Spinal cord (tissue), 10 donors: Measurements from ENCODE around the gene TNP2. TPM values are rescaled to one million over a fixed set of nuclear protein-coding genes. Genes with fewer than 3 reads are reported as not detected.
A peak's percentile ranks its signal among the peaks of the same experiment; 100 is the strongest.

ENCODE experiments used
- DNase-seq, 6 donors: peaks; one replicate each; pipeline versions ENCODE4 v3.0.0 to v3.0.0-alpha.2; 2013 to 2015; ENCODE audit warnings: low spot score in 6 of 6, low read depth in 4 of 6
- H3K27ac ChIP-seq: one replicate; pipeline ENCODE4 v1.5.1; 2013; ENCODE audit warnings: low read depth, low read length, control low read depth
- H3K27me3 ChIP-seq: one replicate; pipeline ENCODE4 v1.6.1; 2013; ENCODE audit warnings: low read length; ENCODE audit not compliant: control insufficient read depth, insufficient read depth
- H3K36me3 ChIP-seq: one replicate; pipeline ENCODE4 v1.6.1; 2013; ENCODE audit warnings: low read length; ENCODE audit not compliant: control insufficient read depth, insufficient read depth
- H3K4me1 ChIP-seq: one replicate; pipeline ENCODE4 v1.6.1; 2013; ENCODE audit warnings: low read length; ENCODE audit not compliant: control insufficient read depth, insufficient read depth
- H3K4me3 ChIP-seq: one replicate; pipeline ENCODE4 v1.5.1; 2013; ENCODE audit warnings: low read depth, low read length, control low read depth
- H3K9me3 ChIP-seq: one replicate; pipeline ENCODE4 v1.6.1; 2013; ENCODE audit warnings: low read length; ENCODE audit not compliant: control insufficient read depth, insufficient read depth
- WGBS: methylation state at CpG from one replicate; pipeline ENCODE4 v1.1.5; 2013; ENCODE audit warnings: missing lambda C conversion rate; ENCODE audit not compliant: insufficient coverage; 5-methylcytosine and 5-hydroxymethylcytosine counted together
- polyA plus RNA-seq, 2 donors: library from polyadenylated mRNA; unstranded; fragments of 120-200 nt; gene quantifications; one replicate each; pipeline ENCODE4 v1.2.1, GENCODE V29; 2013; ENCODE audit not compliant: insufficient read length in 2 of 2
- total RNA-seq, 2 donors: library from RNA; depleted of rRNA in 1 of 2; stranded (reverse); fragments of 120-200 nt in 1 of 2; fragments of >200 nt in 1 of 2; gene quantifications; one replicate each; pipeline versions ENCODE4 v1.2.3 to v1.2.4, GENCODE V29; 2013 to 2014
- donor health status: healthy.

The TNP2 gene
- total and polyA plus RNA-seq, 4 donors, result not detected

DNA sequence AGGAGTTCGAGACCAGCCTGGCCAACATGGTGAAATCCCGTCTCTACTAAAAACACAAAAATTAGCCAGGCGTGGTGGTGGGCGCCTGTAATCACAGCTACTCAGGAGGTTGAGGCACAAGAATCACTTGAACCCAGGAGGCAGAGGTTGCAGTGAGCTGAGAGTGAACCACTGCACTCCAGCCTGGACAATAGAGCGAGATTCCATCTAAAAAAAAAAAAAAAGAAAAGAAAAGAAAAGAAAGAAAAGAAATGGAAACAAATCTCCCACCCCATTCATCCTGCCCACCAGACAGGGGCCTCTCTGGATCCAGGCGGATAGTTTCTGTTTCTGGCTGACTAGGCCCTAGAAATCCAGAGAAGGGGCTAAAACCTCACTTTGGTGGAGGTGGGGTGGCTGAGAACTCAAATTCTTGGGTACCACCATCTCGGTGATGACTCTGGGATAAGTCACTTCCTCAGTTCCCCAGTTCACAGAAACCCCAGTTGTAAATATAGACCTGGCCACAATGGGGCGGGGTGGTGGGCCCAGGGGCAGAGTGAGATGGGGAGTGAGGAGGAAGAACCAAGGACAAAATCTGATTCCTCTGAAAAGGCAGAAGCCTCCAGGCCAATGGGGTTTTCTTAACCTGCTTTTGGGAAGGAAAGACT is 35.3 kb downstream of the TNP2 start:
- Histone ChIP-seq H3K4me1 (peaks cover 9% of the 10 kb centered on the region), H3K27me3 (no peaks in the 10 kb centered on the region), H3K4me3 (no peak overlapping the region), H3K9me3 (no peaks in the 10 kb centered on the region), H3K36me3 (peaks cover 4% of the 10 kb centered on the region), H3K27ac (no peak overlapping the region)
- 100% methylated on average over 5 of the region's 8 CpGs for WGBS
- DNase-seq, result no peak

DNA sequence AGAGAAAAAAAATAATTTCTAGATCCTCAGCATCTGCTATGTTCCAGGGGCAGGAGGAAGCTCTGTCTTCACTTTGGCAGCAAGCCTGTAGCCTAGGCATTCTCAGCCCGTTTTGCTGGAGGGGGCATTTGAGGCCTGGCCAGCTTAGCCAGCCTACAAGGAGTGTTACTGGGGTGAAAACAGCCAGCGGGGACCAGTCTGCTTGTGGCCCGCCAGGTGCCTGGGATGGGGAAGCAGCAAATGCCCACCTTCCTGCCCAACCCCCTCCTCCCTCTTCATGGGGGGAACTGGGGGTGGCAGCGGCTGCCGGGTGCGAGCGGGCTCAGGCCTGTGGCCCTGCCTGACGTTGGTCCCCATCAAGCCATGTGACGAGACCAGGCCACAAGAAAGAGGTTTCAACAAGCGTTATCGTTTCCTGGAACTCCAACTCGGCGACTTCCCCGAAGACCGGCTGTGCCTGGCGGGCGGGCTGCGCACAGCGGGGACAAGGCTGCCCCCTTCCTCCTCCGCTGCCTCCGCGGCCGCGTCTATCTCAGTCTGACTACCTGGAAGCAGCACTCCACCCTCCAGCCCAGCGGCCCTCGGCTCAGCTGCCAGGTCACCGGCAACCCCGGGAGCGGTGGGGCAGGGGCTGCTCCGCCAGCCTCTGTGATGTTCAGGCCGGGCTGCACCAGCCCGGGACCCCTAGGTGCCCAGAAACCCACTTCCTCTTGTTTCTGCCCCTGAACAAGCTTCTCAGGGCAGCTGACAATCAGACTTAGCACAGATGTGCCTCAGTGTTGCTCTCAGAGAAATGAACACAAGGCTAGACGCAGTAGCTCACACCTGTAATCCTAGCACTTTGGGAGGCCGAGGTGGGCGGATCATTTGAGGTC is 36.0 kb downstream of the TNP2 start:
- peak in 2 of 6 donors; percentile 23 to 42 for DNase-seq
- Histone ChIP-seq H3K27ac (no peak overlapping the region), H3K9me3 (no peaks in the 10 kb centered on the region), H3K36me3 (peaks cover 4% of the 10 kb centered on the region), H3K4me3 (no peak overlapping the region), H3K27me3 (no peaks in the 10 kb centered on the region), H3K4me1 (peaks cover 9% of the 10 kb centered on the region)
- 36% methylated on average over 33 of the region's 35 CpGs for WGBS

DNA sequence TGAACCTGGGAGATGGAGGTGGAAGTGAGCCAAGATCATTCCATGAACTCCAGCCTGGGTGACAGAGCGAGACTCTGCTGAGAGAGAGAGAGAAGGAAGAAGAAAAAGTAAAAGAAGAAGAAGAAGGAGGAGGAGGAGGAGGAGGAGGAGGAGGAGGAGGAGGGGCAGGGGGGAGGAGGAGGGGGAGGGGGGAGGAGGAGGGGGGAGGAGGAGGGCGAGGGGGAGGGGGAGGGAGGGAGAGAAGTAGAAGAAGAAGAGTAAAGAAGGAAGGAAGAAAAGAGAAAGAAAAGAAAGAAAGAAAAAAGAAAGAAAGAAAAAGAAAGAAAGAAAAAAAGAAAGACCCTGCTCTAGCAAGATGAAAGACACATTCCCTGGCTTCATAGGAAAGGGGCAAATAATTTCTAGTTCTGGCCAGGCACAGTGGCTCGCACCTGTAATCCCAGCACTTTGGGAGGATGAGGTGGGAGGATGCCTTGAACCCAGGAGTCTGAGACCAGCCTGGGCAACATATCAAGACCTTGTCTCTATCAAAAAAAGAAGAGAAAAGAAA is 36.7 kb downstream of the TNP2 start:
- H3K9me3 ChIP-seq, result no peaks in the 10 kb centered on the region

DNA sequence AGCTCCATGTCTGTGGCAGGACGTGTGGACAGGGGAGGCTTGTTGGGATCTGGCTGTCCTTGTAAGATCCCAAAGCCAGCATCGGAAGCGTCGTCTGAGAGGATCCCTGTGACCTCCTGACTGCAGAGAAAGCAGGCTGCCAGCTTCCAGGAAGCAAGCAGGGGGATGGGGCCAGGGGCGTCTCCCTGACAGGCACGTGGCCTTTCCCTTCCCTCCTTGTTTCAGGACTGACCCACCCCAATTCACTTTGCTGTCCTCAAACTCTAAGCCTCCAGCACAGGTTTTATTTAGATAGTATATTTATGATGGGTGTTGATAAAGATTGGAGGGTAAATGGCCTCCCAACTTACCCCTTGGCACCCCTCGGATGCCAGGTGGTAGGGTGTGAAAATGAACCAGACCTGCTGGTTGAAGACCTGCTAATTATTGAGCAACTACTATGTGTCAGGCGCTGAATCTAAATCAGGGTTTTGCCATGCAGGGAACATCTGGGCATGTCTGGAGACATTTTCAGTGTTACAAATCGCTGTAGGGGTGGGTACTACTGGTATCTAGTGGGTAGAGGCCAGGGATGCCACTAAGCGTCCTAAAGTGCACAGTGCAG is 37.7 kb downstream of the TNP2 start:
- DNase-seq, result no peak
- WGBS, result 73% methylated on average over 9 of the region's 10 CpGs
- Histone ChIP-seq H3K27ac (no peak overlapping the region), H3K4me1 (peaks cover 9% of the 10 kb centered on the region), H3K4me3 (no peak overlapping the region), H3K9me3 (no peaks in the 10 kb centered on the region), H3K36me3 (peaks cover 4% of the 10 kb centered on the region), H3K27me3 (no peaks in the 10 kb centered on the region)

More for the DNA sequence above, 36.7 kb downstream of the TNP2 start:
- Histone ChIP-seq H3K4me1 (peaks cover 9% of the 10 kb centered on the region), H3K4me3 (no peak overlapping the region), H3K27ac (no peak overlapping the region), H3K36me3 (peaks cover 4% of the 10 kb centered on the region), H3K27me3 (no peaks in the 10 kb centered on the region)
- WGBS, result no CpG with 5 or more reads among the region's 3 CpGs
- DNase-seq, result no peak

DNA sequence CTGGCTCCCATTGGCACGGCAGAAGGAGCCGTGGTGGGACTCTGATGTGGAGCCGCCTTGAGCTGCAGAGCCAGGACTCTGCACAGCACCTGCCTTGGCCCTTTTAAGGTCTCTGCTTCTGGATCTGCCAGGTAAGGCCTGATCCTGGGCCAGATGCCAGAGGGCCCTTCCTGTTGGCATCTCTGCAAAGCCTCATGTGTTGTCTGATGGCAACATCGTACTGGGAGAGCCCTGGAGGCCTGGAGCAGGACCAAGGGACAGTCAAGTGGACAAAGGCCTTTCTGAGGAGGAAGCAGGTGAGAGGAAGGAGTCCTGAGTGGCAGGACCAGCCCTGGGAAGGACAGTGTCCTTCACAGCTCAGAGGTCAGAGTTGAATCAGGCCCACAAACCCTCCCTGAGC is 39.2 kb downstream of the TNP2 start:
- no peak for DNase-seq
- 73% methylated on average over 4 of the region's 4 CpGs for WGBS

DNA sequence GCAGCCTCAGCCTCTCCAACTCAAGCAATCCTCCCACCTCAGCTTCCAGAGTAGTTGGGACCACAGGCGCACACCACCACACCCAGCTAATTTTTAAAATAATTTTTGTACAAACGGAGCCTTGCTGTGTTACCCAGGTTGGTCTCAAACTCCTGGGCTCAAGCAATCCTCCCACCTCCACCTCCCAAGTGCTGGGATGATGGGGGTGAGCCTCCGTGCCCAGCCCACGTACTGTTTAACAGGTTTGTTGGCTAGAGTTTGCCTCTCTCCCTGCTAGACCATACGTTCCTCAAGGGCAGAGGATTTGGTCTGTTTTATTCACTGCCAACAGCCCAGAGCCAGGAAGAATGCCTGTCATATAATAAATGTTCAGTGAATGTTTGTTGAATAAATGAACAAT is 39.7 kb downstream of the TNP2 start:
- Histone ChIP-seq H3K9me3 (no peaks in the 10 kb centered on the region), H3K27ac (no peak overlapping the region), H3K4me3 (no peak overlapping the region), H3K4me1 (peaks cover 10% of the 10 kb centered on the region), H3K36me3 (peaks cover 4% of the 10 kb centered on the region), H3K27me3 (no peaks in the 10 kb centered on the region)
- DNase-seq, result no peak
- WGBS, result no CpG with 5 or more reads among the region's 5 CpGs

More for the DNA sequence above, 39.2 kb downstream of the TNP2 start:
- H3K27me3 ChIP-seq, result no peaks in the 10 kb centered on the region
- peaks cover 9% of the 10 kb centered on the region for H3K4me1 ChIP-seq
- no peak overlapping the region for H3K4me3 ChIP-seq
- peaks cover 4% of the 10 kb centered on the region for H3K36me3 ChIP-seq
- no peaks in the 10 kb centered on the region for H3K9me3 ChIP-seq
- no peak overlapping the region for H3K27ac ChIP-seq

DNA sequence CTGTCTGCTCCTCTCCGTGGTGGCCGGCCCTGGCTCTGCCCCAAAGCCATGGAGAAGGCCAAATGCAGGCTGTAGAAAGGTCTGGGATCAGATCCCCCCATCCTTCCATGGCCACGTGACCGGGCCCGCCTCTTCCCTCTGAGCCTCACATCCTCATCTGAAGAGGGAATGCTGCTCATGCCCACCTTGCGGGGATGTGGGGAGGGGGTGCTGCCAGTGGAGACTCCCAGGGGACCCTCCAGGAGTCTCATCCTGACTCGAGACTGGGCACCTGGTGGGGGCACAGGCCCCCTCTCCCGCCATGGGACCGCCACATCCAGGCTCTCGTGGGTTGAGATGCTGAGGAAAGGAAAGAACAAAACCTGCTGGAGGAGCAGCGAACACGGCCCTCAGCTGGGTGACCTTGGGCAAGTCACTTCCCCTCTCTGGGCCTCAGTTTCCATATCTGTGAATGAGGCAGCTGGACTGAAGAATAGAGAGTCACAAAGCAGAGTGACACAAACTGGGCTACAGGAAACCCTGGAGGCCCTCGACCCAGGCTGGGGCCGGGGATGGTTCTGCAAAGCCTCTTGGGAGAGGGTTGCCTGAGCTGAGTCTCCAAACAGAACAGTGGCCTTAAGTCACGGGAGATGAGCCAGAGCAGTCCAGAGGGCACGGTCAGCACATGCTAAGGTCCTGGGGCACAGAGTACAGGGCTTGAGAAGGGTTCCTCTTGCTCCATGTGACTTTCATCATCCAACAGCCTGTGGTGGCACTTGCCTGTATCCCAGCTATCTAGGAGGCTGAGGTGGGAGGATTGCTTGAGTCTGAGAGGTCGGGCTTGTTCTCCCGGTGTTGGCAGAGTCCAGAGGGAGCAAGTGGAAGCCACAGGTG is 43.2 kb downstream of the TNP2 start:
- no peaks in the 10 kb centered on the region for H3K36me3 ChIP-seq
- H3K9me3 ChIP-seq, result no peaks in the 10 kb centered on the region
- peaks cover 6% of the 10 kb centered on the region for H3K4me1 ChIP-seq
- H3K4me3 ChIP-seq, result no peak overlapping the region
- H3K27ac ChIP-seq, result no peak overlapping the region
- 91% methylated on average over 14 of the region's 18 CpGs for WGBS
- H3K27me3 ChIP-seq, result no peaks in the 10 kb centered on the region
- no peak for DNase-seq

DNA sequence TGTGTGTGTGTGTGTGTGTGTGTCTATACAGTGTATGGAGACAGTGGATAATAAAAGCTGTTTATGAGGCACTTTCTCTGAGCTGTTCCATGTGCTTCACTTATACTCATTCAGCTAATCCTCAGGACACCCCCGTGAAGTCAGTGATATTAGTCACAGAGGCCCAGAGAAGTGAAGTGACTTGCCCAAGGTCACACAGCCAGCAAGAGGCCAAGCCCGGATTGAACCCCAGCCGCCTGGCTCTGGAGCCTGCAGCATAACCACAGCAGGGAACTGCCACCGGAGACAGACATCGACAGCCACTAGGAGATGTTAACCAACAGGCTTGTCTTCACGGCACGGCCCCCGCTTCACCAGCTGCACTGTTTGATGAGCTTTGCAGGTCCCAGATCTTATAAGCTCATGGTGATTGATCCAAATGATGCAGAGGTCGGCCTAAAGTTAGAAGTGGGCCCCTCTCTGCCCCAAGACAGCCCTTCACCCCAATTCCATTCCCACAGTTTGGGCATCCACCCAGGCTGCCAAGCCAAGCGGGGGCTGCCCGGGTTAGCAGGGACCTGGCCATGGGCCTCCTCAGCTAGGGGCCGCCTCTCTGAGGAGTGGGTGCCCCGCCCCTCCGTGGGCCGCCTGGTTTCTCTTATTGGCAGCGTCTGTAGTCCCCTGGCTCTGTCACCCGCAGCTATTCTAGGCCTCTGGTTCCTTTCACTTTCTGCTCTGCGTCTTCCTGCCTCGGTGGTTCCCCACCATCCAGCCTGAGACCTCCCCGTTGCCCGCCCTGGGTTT is 44.0 kb downstream of the TNP2 start:
- peaks cover 6% of the 10 kb centered on the region for H3K4me1 ChIP-seq
- no peaks in the 10 kb centered on the region for H3K9me3 ChIP-seq
- no peak overlapping the region for H3K27ac ChIP-seq
- 73% methylated on average over 18 of the region's 21 CpGs for WGBS
- no peaks in the 10 kb centered on the region for H3K27me3 ChIP-seq
- DNase-seq, result no peak
- H3K4me3 ChIP-seq, result no peak overlapping the region
- H3K36me3 ChIP-seq, result no peaks in the 10 kb centered on the region
